ENCODE results near the gene CARS2.

GRCh38 chr13:110657196-110657595 lies 48.7 kb downstream of the CARS2 start:
- TF ChIP-seq POLR2A (IDR thresholded peaks at IDR 0.05; ENCODE audit: low read depth, low read length) (no peak), POLR2AphosphoS5 (IDR thresholded peaks at IDR 0.05; ENCODE audit: low read depth, low read length) (no peak)
